ENCODE data around the gene ATP5PO. TPM values are rescaled to one million over a fixed set of nuclear protein-coding genes. Genes with fewer than 3 reads are reported as not detected.

ATP5PO gene
- total RNA-seq, 1 experiment from 2014 or later = 246 TPM

Other genes with a start within 250 kb of the ATP5PO start
- gene MRPS6, start 157.8 kb upstream of the ATP5PO start, total RNA-seq (2014; rRNA removed; shearing (Covaris generic)) = 16.5 and 20.3 TPM in 2 replicates
- gene SLC5A3, start 157.8 kb upstream of the ATP5PO start, total RNA-seq (2014; rRNA removed; shearing (Covaris generic)) = 7.6 and 8.5 TPM in 2 replicates